ENCODE data around the gene ZNF74.
"Not testable (repeated sequence)": the region's sequence is repeated elsewhere in the genome, so short reads cannot be mapped to it uniquely, and the experiment has no call there.

ZNF74 gene

DNA sequence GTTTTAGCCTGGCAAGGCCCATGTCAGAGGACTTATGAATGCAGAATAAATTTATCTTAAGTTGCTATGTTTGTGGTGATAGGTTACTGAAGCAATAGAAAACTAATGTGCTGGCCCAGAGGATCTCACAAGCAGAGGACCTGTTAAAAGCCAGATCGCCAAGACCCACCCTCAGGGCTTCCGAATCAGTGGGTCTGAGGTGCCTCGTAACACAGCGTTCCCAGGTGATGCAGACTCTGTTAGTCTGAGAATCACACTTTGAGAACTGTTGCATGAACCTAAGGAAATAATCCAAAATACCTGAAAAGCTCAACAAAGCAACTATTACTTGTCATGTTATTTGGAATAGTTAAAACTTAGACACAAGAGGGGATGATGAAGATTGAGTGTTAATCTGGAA lies 50.4 kb downstream of the ZNF74 start:
- peaks cover 13% of the 10 kb centered on the region for H3K36me3 Mint-ChIP-seq (ENCODE audit: low read depth)
- H3K27ac Mint-ChIP-seq: no peak overlapping the region
- H3K4me3 Mint-ChIP-seq: no peak overlapping the region
- H3K9me3 Mint-ChIP-seq: no peaks in the 10 kb centered on the region
- H3K4me1 Mint-ChIP-seq (ENCODE audit: low read depth): no peaks in the 10 kb centered on the region
- peaks cover 4% of the 10 kb centered on the region for H3K27me3 Mint-ChIP-seq (ENCODE audit: low read depth)

DNA sequence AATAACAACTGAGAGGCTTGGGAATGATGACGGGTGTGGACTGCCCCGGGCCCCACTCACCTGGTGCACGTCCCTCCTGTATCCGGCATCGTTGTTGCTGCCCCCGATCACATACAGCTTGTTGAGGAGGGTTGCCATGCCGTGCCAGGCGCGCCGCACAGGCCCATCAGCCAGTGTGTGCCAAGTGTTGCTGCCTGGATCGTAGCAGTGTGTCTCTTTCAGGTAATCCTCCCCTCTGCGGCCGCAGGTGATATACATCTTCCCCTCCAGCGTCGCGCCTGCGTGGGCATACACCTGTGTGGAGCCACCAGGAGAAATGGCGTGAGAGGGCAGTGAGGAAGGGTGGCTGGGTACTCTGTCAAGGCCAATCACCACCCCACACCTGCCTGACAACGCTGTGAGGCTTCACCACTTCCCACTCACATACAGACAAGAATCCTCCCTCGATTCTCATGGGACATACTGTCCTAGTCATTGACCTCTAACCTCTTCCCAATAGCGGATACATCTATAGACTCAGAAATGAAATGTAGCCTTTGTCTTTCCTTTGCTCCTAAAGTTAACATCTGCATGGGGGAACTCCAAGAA lies 52.5 kb downstream of the ZNF74 start:
- H3K27me3 Mint-ChIP-seq (ENCODE audit: low read depth): no peaks in the 10 kb centered on the region
- peaks cover 15% of the 10 kb centered on the region for H3K36me3 Mint-ChIP-seq (ENCODE audit: low read depth)
- no peak overlapping the region for H3K4me3 Mint-ChIP-seq
- no peaks in the 10 kb centered on the region for H3K4me1 Mint-ChIP-seq (ENCODE audit: low read depth)
- H3K27ac Mint-ChIP-seq: no peak overlapping the region
- no peaks in the 10 kb centered on the region for H3K9me3 Mint-ChIP-seq

DNA sequence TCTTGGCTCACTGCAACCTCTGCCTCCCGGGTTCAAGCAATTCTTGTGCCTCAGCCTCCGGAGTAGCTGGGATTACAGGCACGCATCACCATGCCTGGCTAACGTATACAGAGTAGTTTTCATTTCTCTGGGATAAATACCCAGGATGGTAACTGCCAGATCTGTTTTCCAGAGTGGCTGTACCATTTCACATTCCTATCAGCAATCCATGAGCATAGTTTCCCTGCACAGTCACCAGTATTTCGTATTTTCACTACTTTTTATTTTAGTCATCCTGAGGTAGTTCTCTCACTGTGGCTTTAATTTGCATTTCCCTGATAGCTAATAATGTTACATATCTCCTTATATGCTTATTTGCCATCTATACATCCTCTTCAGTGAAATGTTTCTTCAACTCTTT lies 54.7 kb downstream of the ZNF74 start:
- H3K36me3 Mint-ChIP-seq (ENCODE audit: low read depth): peaks cover 11% of the 10 kb centered on the region
- H3K27ac Mint-ChIP-seq: no peak overlapping the region
- no peaks in the 10 kb centered on the region for H3K27me3 Mint-ChIP-seq (ENCODE audit: low read depth)
- no peak overlapping the region for H3K4me3 Mint-ChIP-seq
- no peaks in the 10 kb centered on the region for H3K9me3 Mint-ChIP-seq
- H3K4me1 Mint-ChIP-seq (ENCODE audit: low read depth): no peaks in the 10 kb centered on the region

DNA sequence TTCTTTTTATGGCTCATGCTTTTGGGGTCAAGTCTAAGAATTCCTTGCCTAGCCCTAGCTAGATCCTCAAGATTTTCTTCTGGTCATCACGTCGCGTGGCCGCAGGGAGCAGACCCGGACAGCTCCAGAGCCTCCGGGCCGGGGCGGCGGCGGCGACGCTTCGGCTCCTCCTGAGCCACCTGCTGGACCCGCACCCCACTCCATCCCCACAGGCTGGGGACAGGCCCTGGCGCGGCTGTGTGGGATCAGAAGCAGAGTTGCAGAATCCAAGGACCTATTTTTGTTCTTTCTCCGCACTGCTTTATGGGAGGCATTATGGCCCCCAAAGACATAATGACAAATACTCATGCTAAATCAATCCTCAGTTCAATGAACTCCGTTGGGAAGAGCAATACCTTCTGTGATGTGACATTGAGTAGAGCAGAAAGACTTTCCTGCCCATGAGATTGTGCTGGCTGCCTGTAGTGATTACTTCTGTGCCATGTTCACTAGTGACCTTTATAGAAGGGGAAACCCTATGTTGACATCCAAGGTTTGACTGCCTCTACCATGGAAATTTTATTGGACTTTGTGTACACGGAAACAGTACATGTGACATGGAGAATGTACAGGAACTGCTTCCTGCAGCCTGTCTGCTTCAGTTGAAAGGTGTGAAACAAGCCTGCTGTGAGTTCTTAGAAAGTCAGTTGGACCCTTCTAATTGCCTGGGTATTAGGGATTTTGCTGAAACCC lies 56.0 kb downstream of the ZNF74 start:
- H3K36me3 Mint-ChIP-seq (ENCODE audit: low read depth): peaks cover 9% of the 10 kb centered on the region
- no peak overlapping the region for H3K4me3 Mint-ChIP-seq
- H3K27ac Mint-ChIP-seq: no peak overlapping the region
- H3K4me1 Mint-ChIP-seq (ENCODE audit: low read depth): no peaks in the 10 kb centered on the region
- no peaks in the 10 kb centered on the region for H3K9me3 Mint-ChIP-seq
- H3K27me3 Mint-ChIP-seq (ENCODE audit: low read depth): no peaks in the 10 kb centered on the region

DNA sequence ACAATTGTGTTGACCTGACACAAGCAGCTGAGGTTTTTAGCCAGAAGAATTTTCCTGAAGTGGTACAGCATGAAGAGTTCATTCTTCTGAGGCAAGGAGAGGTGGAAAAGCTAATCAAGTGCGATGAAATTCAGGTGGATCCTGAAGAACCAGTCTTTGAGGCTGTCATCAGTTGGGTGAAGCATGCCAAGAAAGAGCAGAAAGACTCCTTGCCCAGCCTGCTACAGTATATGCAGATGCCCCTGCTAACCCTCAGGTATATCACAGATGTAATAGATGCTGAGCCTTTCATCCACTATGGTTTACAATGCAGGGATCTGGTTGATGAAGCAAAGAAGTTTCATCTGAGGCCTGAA lies 56.6 kb downstream of the ZNF74 start:
- no peaks in the 10 kb centered on the region for H3K27me3 Mint-ChIP-seq (ENCODE audit: low read depth)
- no peaks in the 10 kb centered on the region for H3K9me3 Mint-ChIP-seq
- H3K27ac Mint-ChIP-seq: no peak overlapping the region
- no peak overlapping the region for H3K4me3 Mint-ChIP-seq
- H3K36me3 Mint-ChIP-seq (ENCODE audit: low read depth): peaks cover 12% of the 10 kb centered on the region
- H3K4me1 Mint-ChIP-seq (ENCODE audit: low read depth): no peaks in the 10 kb centered on the region

DNA sequence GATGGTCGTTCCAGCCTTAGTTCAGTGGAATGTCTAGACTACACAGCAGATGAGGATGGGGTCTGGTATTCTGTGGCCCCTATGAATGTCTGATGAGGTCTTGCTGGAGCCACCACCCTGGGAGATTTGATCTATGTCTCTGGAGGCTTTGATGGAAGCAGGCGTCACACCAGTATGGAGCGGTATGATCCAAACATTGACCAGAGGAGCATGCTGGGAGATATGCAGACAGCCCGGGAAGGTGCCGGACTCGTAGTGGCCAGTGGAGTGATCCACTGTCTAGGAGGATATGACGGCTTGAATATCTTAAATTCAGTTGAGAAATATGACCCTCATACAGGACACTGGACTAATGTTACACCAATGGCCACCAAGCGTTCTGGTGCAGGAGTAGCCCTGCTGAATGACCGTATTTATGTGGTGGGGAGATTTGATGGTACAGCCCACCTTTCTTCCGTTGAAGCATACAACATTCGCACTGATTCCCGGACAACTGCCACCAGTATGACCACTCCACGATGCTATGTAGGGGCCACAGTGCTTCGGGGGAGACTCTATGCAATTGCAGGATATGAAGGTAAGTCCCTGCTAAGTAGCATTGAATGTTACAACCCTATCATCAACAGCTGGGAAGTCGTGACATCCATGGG lies 57.3 kb downstream of the ZNF74 start:
- not testable (repeated sequence) for H3K27me3 Mint-ChIP-seq (ENCODE audit: low read depth); H3K9me3 Mint-ChIP-seq; H3K4me1 Mint-ChIP-seq (ENCODE audit: low read depth); H3K27ac Mint-ChIP-seq; H3K4me3 Mint-ChIP-seq
- H3K36me3 Mint-ChIP-seq (ENCODE audit: low read depth): peaks cover 15% of the 10 kb centered on the region

DNA sequence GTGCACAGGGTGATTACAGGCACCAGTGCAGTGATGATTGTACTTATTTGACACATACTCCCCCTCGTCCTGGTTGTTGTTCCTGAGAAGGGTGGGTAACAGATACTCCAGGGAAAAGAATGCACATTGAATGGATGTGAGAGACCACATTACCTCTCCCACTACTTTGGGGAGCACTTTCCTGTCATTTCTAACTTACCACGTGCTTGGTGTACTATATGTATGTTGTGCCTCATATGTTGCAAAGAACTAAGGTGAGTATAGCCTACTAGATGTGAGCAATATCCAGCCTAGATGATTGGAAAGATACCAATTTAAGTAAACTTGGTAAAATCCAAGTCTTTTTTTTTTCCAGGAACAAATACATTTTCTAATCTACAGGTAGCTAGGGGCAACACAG lies 58.0 kb downstream of the ZNF74 start:
- H3K4me1 Mint-ChIP-seq (ENCODE audit: low read depth): peaks cover 4% of the 10 kb centered on the region
- H3K4me3 Mint-ChIP-seq: no peak overlapping the region
- H3K27ac Mint-ChIP-seq: no peak overlapping the region
- H3K27me3 Mint-ChIP-seq (ENCODE audit: low read depth): no peaks in the 10 kb centered on the region
- H3K9me3 Mint-ChIP-seq: no peaks in the 10 kb centered on the region
- H3K36me3 Mint-ChIP-seq (ENCODE audit: low read depth): peaks cover 12% of the 10 kb centered on the region

DNA sequence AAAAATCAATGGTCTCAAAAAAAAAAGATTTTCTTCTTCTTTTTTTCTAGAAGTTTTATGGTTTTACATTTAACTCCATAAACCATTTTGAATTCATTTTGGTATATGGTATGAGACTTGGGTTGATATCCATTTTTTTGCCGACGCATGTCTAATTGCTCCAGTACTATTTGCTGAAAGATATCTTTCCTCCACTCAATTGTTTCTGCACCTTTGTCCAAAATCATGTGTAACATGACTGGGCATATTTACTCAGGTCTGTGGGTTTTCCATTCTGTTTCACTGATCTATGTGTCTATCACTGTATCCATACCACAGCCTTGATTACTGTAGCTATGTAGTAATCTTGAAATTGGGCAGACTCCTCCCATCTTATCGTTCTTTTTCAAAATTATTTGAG lies 59.3 kb downstream of the ZNF74 start:
- Mint-ChIP-seq H3K36me3 (ENCODE audit: low read depth) (peaks cover 12% of the 10 kb centered on the region), H3K27ac (no peak overlapping the region), H3K27me3 (ENCODE audit: low read depth) (no peaks in the 10 kb centered on the region), H3K4me1 (ENCODE audit: low read depth) (peaks cover 4% of the 10 kb centered on the region), H3K4me3 (no peak overlapping the region), H3K9me3 (no peaks in the 10 kb centered on the region)

DNA sequence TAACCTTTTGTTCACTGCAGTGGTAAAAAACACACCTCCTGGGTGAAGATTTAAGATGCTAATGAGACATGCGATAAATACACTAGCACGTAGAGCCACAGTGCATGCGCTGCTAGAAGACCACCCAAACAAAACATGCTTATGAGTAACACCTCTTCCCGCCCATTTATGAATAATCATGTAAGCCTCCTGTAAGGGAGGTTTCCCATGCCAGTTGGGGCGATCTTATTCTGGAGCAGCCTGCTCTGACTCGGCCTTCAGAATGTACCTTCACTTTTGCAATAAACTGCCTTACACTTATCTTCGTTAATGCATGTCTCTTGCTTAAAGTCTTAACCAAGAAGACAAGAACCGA lies 61.7 kb downstream of the ZNF74 start:
- Mint-ChIP-seq H3K9me3 (no peaks in the 10 kb centered on the region), H3K27ac (no peak overlapping the region), H3K36me3 (ENCODE audit: low read depth) (peaks cover 19% of the 10 kb centered on the region), H3K4me1 (ENCODE audit: low read depth) (peaks cover 8% of the 10 kb centered on the region), H3K27me3 (ENCODE audit: low read depth) (no peaks in the 10 kb centered on the region), H3K4me3 (no peak overlapping the region)

DNA sequence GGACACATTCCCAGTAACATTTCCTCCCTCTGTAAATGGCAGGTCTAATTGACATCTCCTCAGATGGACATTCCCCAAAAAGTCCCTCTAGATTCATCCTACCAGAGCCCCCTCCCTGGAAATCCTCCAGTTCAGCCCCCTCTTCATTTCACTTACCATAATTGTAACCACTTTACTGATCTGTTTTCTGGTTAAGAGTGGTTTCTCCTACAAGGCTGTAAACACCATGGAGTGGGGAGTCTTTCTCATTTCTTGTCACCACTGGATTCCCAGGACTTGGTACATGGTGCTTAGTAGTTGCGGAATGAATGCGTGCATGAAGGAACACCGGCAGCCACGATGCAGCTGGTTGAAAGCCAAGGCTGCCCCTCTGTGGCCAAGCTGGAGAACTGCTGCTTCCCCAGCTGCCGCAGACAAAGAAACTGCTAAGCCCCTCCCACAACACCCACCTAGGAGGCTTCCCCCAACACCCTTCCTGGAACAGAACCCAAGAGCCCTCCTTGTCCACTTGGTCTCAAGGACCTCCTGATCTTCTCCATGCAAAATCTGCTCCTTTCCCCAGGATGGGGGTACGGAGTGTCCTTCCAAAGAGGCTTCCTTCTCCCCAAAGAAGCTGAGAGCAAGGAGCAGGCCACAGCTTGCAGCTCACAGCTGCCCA lies 62.2 kb downstream of the ZNF74 start:
- H3K36me3 Mint-ChIP-seq (ENCODE audit: low read depth): peaks cover 17% of the 10 kb centered on the region
- H3K4me1 Mint-ChIP-seq (ENCODE audit: low read depth): peaks cover 8% of the 10 kb centered on the region
- H3K27me3 Mint-ChIP-seq (ENCODE audit: low read depth): no peaks in the 10 kb centered on the region
- H3K9me3 Mint-ChIP-seq: no peaks in the 10 kb centered on the region
- no peak overlapping the region for H3K27ac Mint-ChIP-seq
- H3K4me3 Mint-ChIP-seq: no peak overlapping the region

DNA sequence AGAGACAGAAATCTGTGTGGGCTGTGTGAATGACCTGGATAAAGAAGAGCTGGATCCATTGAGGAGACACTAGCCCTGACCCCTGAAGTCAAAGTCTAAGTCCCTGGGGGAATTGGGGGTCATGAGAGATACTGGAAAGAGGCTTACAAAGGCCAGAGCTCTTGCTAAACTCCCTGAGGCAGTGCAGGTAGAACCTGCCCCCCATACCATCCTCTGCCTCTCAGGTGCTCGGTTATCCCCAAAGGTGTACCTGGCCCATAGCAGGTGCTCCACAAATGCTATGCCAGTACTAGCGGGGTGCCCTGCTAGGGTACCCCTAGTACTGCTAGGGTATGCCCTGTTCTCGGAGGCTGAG lies 62.7 kb downstream of the ZNF74 start:
- Mint-ChIP-seq H3K4me3 (no peak overlapping the region), H3K4me1 (ENCODE audit: low read depth) (peaks cover 8% of the 10 kb centered on the region), H3K27me3 (ENCODE audit: low read depth) (no peaks in the 10 kb centered on the region), H3K36me3 (ENCODE audit: low read depth) (peaks cover 17% of the 10 kb centered on the region), H3K27ac (no peak overlapping the region), H3K9me3 (no peaks in the 10 kb centered on the region)

DNA sequence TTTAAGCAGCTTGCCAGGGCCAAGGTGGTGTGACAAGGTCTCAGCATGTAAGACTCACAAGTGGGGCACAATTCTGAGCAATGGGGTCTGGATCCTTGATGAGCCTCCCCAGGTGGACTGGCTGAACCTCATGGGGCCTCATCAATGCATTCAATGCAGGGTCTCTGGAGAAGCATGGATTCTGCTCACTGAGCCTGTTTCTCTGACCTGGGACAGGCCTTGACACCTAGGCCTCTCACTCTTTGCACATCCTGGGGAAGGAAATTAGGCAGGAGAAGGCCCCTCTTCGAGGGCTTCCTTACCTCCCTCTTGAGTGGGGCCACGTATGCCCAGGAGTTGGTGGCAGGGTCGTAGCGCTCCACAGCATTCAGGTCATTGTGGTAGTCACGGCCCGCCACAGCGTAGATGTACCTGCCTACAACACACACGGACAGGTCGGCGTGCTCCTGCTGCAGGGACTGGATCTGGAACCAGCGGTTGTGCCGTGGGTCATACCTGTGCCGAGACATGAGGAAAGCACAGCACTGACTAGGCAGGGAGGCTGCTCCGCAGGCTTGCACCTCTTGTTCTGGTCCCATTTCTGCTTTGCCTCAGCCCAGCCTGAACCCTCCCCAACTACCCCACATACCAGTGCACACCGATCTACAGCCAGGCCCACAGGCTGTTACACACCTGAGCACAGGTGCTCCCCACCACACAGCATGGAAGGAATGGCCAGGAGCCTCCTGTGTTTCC lies 63.7 kb downstream of the ZNF74 start:
- no peak overlapping the region for H3K4me3 Mint-ChIP-seq
- H3K36me3 Mint-ChIP-seq (ENCODE audit: low read depth): peaks cover 17% of the 10 kb centered on the region
- H3K27ac Mint-ChIP-seq: no peak overlapping the region
- H3K4me1 Mint-ChIP-seq (ENCODE audit: low read depth): peaks cover 11% of the 10 kb centered on the region
- H3K27me3 Mint-ChIP-seq (ENCODE audit: low read depth): no peaks in the 10 kb centered on the region
- no peaks in the 10 kb centered on the region for H3K9me3 Mint-ChIP-seq

Measured in T-helper 1 cell treated with Interleukin-12 subunit alpha and Interleukin-12 subunit beta and Interleukin-4 antibody, amounts not matched to agents 30 μg/mL and 1 μg/mL, for 36 hours (primary cell).